HEK293 (cell line): ENCODE measurements around the gene SERINC4.

Source experiments
- BCL11A ChIP-seq: fragments of 450-650 bp; formaldehyde crosslinking; IDR thresholded peaks from 2 replicates; pipeline ENCODE4 v1.5.1; 2016; ENCODE audit warnings: low read depth, missing biosample characterization, missing genetic modification characterization
- HOXD13 ChIP-seq: sonication (generic); formaldehyde crosslinking; IDR thresholded peaks from 2 replicates; pipeline ENCODE4 v1.8.0; 2022; ENCODE audit warnings: missing genetic modification reagents, borderline replicate concordance
- KLF8 ChIP-seq: fragments of 450-650 bp; formaldehyde crosslinking; IDR thresholded peaks from 2 replicates; pipeline ENCODE4 v1.5.1; 2016; ENCODE audit warnings: missing biosample characterization, missing genetic modification characterization
- MYNN ChIP-seq: fragments of 450-650 bp; formaldehyde crosslinking; IDR thresholded peaks from 2 replicates; pipeline ENCODE4 v1.5.1; 2016; ENCODE audit warnings: missing biosample characterization, missing genetic modification characterization, borderline replicate concordance
- SALL2 ChIP-seq: fragments of 450-650 bp; formaldehyde crosslinking; IDR thresholded peaks from 2 replicates; pipeline ENCODE4 v1.5.0; 2017; ENCODE audit warnings: missing biosample characterization, mild to moderate bottlenecking, missing genetic modification characterization, borderline replicate concordance
- SCRT1 ChIP-seq: fragments of 450-650 bp; formaldehyde crosslinking; IDR thresholded peaks from 2 replicates; pipeline ENCODE4 v1.5.1; 2016; ENCODE audit warnings: missing biosample characterization, missing genetic modification characterization, borderline replicate concordance
- SCRT2 ChIP-seq: fragments of 450-650 bp; formaldehyde crosslinking; IDR thresholded peaks from 2 replicates; pipeline ENCODE4 v1.5.1; 2016; ENCODE audit warnings: missing biosample characterization, missing genetic modification characterization
- SETDB1 ChIP-seq: IDR thresholded peaks from one replicate; pipeline ENCODE4 v1.6.1; 2017; ENCODE audit warnings: mild to moderate bottlenecking, low read length, moderate library complexity, mixed read lengths; ENCODE audit not compliant: insufficient read length
- ZBTB48 ChIP-seq: fragments of 450-650 bp; formaldehyde crosslinking; IDR thresholded peaks from 2 replicates; pipeline ENCODE4 v1.5.1; 2016; ENCODE audit warnings: missing biosample characterization, missing genetic modification characterization
- ZEB2 ChIP-seq: fragments of 450-650 bp; formaldehyde crosslinking; IDR thresholded peaks from 2 replicates; pipeline ENCODE4 v1.5.1; 2016; ENCODE audit warnings: missing biosample characterization, missing genetic modification characterization
- ZFP37 ChIP-seq: fragments of 450-650 bp; formaldehyde crosslinking; IDR thresholded peaks from 2 replicates; pipeline ENCODE4 v1.5.1; 2016; ENCODE audit warnings: missing biosample characterization, missing genetic modification characterization
- ZFP69B ChIP-seq: fragments of 450-650 bp; formaldehyde crosslinking; IDR thresholded peaks from 2 replicates; pipeline ENCODE4 v1.5.1; 2016; ENCODE audit warnings: missing biosample characterization, missing genetic modification characterization
- ZNF112 ChIP-seq: fragments of 450-650 bp; formaldehyde crosslinking; IDR thresholded peaks from 2 replicates; pipeline ENCODE4 v1.5.0; 2017; ENCODE audit warnings: missing biosample characterization, missing genetic modification characterization
- ZNF133 ChIP-seq: fragments of 450-650 bp; formaldehyde crosslinking; IDR thresholded peaks from 2 replicates; pipeline ENCODE4 v1.5.1; 2016; ENCODE audit warnings: missing biosample characterization, missing genetic modification characterization
- ZNF155 ChIP-seq: fragments of 450-650 bp; formaldehyde crosslinking; IDR thresholded peaks from 2 replicates; pipeline ENCODE4 v1.5.1; 2016; ENCODE audit warnings: missing biosample characterization, missing genetic modification characterization
- ZNF16 ChIP-seq: fragments of 450-650 bp; formaldehyde crosslinking; IDR thresholded peaks from 2 replicates; pipeline ENCODE4 v1.5.1; 2016; ENCODE audit warnings: low read depth, missing biosample characterization, missing genetic modification characterization
- ZNF2 ChIP-seq: fragments of 450-650 bp; formaldehyde crosslinking; IDR thresholded peaks from 2 replicates; pipeline ENCODE4 v1.5.1; 2016; ENCODE audit warnings: missing biosample characterization, missing genetic modification characterization
- ZNF202 ChIP-seq: fragments of 450-650 bp; formaldehyde crosslinking; IDR thresholded peaks from 2 replicates; pipeline ENCODE4 v1.5.1; 2016; ENCODE audit warnings: missing biosample characterization, missing genetic modification characterization, borderline replicate concordance
- ZNF223 ChIP-seq: fragments of 450-650 bp; formaldehyde crosslinking; IDR thresholded peaks from 2 replicates; pipeline ENCODE4 v1.5.1; 2016; ENCODE audit warnings: missing biosample characterization, missing genetic modification characterization
- ZNF248 ChIP-seq: fragments of 450-650 bp; formaldehyde crosslinking; IDR thresholded peaks from 2 replicates; pipeline ENCODE4 v1.5.1; 2017; ENCODE audit warnings: missing biosample characterization, missing genetic modification characterization
- ZNF37A ChIP-seq: fragments of 450-650 bp; IDR thresholded peaks from 2 replicates; pipeline ENCODE4 v1.5.1; 2018; ENCODE audit warnings: missing biosample characterization, missing genetic modification characterization
- ZNF48 ChIP-seq: fragments of 450-650 bp; formaldehyde crosslinking; IDR thresholded peaks from 2 replicates; pipeline ENCODE4 v1.5.1; 2016; ENCODE audit warnings: missing biosample characterization, missing genetic modification characterization
- ZNF555 ChIP-seq: fragments of 450-650 bp; formaldehyde crosslinking; conservative IDR thresholded peaks from 2 replicates; pipeline ENCODE4 v1.5.1; 2017; ENCODE audit warnings: missing biosample characterization, mild to moderate bottlenecking, missing genetic modification characterization, inconsistent platforms
- ZNF585B ChIP-seq: fragments of 450-650 bp; formaldehyde crosslinking; IDR thresholded peaks from 2 replicates; pipeline ENCODE4 v1.5.1; 2016; ENCODE audit warnings: missing biosample characterization, missing genetic modification characterization
- ZNF621 ChIP-seq: fragments of 450-650 bp; formaldehyde crosslinking; IDR thresholded peaks from 2 replicates; pipeline ENCODE4 v1.5.1; 2017; ENCODE audit warnings: missing biosample characterization, missing genetic modification characterization
- ZNF660 ChIP-seq: fragments of 450-650 bp; IDR thresholded peaks from 2 replicates; pipeline ENCODE4 v1.5.1; 2018; ENCODE audit warnings: missing biosample characterization, mild to moderate bottlenecking, missing genetic modification characterization
- ZNF664 ChIP-seq: fragments of 450-650 bp; formaldehyde crosslinking; IDR thresholded peaks from 2 replicates; pipeline ENCODE4 v1.5.1; 2016; ENCODE audit warnings: missing biosample characterization, missing genetic modification characterization
- ZNF670 ChIP-seq: fragments of 450-650 bp; formaldehyde crosslinking; IDR thresholded peaks from 2 replicates; pipeline ENCODE4 v1.5.1; 2016; ENCODE audit warnings: missing biosample characterization, missing genetic modification characterization, low read depth
- ZNF776 ChIP-seq: fragments of 450-650 bp; formaldehyde crosslinking; IDR thresholded peaks from 2 replicates; pipeline ENCODE4 v1.5.0; 2017; ENCODE audit warnings: missing biosample characterization, missing genetic modification characterization, borderline replicate concordance
- ZNF791 ChIP-seq: fragments of 450-650 bp; formaldehyde crosslinking; IDR thresholded peaks from 2 replicates; pipeline ENCODE4 v1.5.1; 2016; ENCODE audit warnings: missing biosample characterization, missing genetic modification characterization
- ZSCAN23 ChIP-seq: fragments of 450-650 bp; formaldehyde crosslinking; IDR thresholded peaks from 2 replicates; pipeline ENCODE4 v1.5.1; 2016; ENCODE audit warnings: missing biosample characterization, missing genetic modification characterization
- TF ChIP-seq, protein P1 (sequence below): fragments of 450-650 bp; formaldehyde crosslinking; IDR thresholded peaks from 2 replicates; pipeline ENCODE4 v1.5.1; 2016; ENCODE audit warnings: missing biosample characterization, missing genetic modification characterization
- TF ChIP-seq, protein P2 (sequence below): fragments of 450-650 bp; formaldehyde crosslinking; IDR thresholded peaks from 2 replicates; pipeline ENCODE4 v1.5.1; 2017; ENCODE audit warnings: missing biosample characterization, missing genetic modification characterization
- TF ChIP-seq, protein P3 (sequence below): fragments of 450-650 bp; formaldehyde crosslinking; IDR thresholded peaks from 2 replicates; pipeline ENCODE4 v1.5.1; 2016; ENCODE audit warnings: missing biosample characterization, missing genetic modification characterization
- TF ChIP-seq, protein P4 (sequence below): fragments of 450-650 bp; formaldehyde crosslinking; IDR thresholded peaks from 2 replicates; pipeline ENCODE4 v1.5.1; 2016; ENCODE audit warnings: missing biosample characterization, missing genetic modification characterization

SERINC4 gene

DNA sequence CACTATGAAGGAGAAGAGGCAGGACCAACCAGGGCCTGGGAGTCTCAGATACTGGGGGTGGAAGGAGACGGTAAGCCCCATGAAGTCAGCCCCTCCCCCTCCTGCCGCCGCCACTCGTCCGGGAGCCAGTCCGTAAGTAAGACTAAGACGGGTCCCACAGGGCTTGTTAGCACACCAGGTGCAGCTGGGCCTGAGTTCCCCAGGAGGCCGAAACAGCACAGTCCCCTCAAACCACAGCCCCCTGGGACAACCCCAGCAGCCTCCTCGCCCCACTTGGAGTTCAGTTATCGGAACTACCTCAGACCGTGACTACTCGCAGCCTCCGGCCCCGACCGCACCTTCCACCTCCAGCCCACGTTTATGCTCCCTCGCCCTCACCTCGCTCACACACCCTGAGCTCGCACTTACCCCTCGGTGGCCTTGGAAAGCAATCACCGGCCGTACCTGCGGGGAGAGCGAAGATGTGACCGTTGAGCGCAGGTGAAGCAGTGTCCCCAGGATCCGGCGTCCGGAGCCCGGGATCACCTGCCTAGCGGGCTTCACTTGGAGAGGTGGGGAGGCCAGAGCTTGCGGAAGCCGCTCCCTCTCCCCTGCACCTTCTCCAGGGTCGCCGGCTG is 23.8 kb downstream of the SERINC4 start (continued):
- TF ChIP-seq ZNF660 (tag by site-specific recombination) = no peak
- TF ChIP-seq ZFP37 (tag by site-specific recombination) = no peak
- no peak for TF ChIP-seq ZNF248 (tag by site-specific recombination)
- TF ChIP-seq ZNF202 (tag by site-specific recombination) = no peak
- TF ChIP-seq SCRT2 = no peak
- 0 out of 2 replicates have a peak, but pooled peaks have one; percentile 14 for TF ChIP-seq KLF8
- no peak for TF ChIP-seq ZNF2 (tag by site-specific recombination)
- TF ChIP-seq ZNF621 (tag by site-specific recombination) = no peak
- no peak for TF ChIP-seq SETDB1
- TF ChIP-seq ZFP69B (tag by site-specific recombination) = peak; percentile 92
- no peak; the same call in 1 of the 2 replicates for TF ChIP-seq ZEB2
- no peak for TF ChIP-seq ZNF776
- no peak for TF ChIP-seq SCRT1
- no peak for TF ChIP-seq ZNF555 (tag by site-specific recombination)
- TF ChIP-seq, protein P1, sequence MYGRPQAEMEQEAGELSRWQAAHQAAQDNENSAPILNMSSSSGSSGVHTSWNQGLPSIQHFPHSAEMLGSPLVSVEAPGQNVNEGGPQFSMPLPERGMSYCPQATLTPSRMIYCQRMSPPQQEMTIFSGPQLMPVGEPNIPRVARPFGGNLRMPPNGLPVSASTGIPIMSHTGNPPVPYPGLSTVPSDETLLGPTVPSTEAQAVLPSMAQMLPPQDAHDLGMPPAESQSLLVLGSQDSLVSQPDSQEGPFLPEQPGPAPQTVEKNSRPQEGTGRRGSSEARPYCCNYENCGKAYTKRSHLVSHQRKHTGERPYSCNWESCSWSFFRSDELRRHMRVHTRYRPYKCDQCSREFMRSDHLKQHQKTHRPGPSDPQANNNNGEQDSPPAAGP (tag by site-specific recombination) = no peak
- TF ChIP-seq ZNF585B (tag by site-specific recombination) = no peak
- TF ChIP-seq BCL11A (tag by site-specific recombination) = no peak
- TF ChIP-seq, protein P2, sequence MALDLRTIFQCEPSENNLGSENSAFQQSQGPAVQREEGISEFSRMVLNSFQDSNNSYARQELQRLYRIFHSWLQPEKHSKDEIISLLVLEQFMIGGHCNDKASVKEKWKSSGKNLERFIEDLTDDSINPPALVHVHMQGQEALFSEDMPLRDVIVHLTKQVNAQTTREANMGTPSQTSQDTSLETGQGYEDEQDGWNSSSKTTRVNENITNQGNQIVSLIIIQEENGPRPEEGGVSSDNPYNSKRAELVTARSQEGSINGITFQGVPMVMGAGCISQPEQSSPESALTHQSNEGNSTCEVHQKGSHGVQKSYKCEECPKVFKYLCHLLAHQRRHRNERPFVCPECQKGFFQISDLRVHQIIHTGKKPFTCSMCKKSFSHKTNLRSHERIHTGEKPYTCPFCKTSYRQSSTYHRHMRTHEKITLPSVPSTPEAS (tag by site-specific recombination) = no peak
- no peak for TF ChIP-seq ZSCAN23 (tag by site-specific recombination)
- TF ChIP-seq, protein P3, sequence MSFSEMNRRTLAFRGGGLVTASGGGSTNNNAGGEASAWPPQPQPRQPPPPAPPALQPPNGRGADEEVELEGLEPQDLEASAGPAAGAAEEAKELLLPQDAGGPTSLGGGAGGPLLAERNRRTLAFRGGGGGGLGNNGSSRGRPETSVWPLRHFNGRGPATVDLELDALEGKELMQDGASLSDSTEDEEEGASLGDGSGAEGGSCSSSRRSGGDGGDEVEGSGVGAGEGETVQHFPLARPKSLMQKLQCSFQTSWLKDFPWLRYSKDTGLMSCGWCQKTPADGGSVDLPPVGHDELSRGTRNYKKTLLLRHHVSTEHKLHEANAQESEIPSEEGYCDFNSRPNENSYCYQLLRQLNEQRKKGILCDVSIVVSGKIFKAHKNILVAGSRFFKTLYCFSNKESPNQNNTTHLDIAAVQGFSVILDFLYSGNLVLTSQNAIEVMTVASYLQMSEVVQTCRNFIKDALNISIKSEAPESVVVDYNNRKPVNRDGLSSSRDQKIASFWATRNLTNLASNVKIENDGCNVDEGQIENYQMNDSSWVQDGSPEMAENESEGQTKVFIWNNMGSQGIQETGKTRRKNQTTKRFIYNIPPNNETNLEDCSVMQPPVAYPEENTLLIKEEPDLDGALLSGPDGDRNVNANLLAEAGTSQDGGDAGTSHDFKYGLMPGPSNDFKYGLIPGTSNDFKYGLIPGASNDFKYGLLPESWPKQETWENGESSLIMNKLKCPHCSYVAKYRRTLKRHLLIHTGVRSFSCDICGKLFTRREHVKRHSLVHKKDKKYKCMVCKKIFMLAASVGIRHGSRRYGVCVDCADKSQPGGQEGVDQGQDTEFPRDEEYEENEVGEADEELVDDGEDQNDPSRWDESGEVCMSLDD = no peak
- no peak for TF ChIP-seq ZNF16 (tag by site-specific recombination)
- TF ChIP-seq HOXD13 = no peak
- TF ChIP-seq ZNF112 = no peak
- no peak for TF ChIP-seq ZNF37A (tag by site-specific recombination)
- no peak for TF ChIP-seq ZNF223 (tag by site-specific recombination)
- TF ChIP-seq ZNF48 (tag by site-specific recombination) = no peak
- TF ChIP-seq ZNF791 = no peak
- no peak for TF ChIP-seq ZNF670 (tag by site-specific recombination)
- no peak for TF ChIP-seq ZNF664 (tag by site-specific recombination)
- TF ChIP-seq MYNN (tag by site-specific recombination) = no peak
- TF ChIP-seq ZNF155 (tag by site-specific recombination) = no peak
- TF ChIP-seq ZBTB48 (tag by site-specific recombination) = no peak; the same call in 1 of the 2 replicates
- no peak for TF ChIP-seq SALL2
- no peak for TF ChIP-seq ZNF133 (tag by site-specific recombination)
- TF ChIP-seq, protein P4, sequence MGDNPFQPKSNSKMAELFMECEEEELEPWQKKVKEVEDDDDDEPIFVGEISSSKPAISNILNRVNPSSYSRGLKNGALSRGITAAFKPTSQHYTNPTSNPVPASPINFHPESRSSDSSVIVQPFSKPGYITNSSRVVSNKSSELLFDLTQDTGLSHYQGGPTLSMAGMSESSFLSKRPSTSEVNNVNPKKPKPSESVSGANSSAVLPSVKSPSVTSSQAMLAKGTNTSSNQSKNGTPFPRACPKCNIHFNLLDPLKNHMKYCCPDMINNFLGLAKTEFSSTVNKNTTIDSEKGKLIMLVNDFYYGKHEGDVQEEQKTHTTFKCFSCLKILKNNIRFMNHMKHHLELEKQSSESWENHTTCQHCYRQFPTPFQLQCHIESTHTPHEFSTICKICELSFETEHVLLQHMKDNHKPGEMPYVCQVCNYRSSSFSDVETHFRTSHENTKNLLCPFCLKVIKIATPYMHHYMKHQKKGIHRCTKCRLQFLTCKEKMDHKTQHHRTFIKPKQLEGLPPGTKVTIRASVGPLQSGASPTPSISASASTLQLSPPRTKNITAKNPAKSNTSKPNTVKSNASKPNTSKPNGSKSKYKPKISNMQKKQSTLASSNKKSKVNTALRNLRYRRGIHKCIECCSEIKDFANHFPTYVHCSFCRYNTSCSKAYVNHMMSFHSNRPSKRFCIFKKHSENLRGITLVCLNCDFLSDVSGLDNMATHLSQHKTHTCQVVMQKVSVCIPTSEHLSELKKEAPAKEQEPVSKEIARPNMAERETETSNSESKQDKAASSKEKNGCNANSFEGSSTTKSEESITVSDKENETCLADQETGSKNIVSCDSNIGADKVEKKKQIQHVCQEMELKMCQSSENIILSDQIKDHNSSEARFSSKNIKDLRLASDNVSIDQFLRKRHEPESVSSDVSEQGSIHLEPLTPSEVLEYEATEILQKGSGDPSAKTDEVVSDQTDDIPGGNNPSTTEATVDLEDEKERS (tag by site-specific recombination) = no peak
